GM21786 (cell line): ENCODE measurements around the gene FNDC3A.

ENCODE experiments used
- ATAC-seq: cut with Tn5 transposase; IDR thresholded peaks from one replicate; pipeline ENCODE4 v1.9.1; 2021; ENCODE audit not compliant: unreplicated experiment

The FNDC3A gene

GRCh38 chr13:49213997-49214916 lies 238.5 kb downstream of the FNDC3A start:
- no peak for ATAC-seq

DNA sequence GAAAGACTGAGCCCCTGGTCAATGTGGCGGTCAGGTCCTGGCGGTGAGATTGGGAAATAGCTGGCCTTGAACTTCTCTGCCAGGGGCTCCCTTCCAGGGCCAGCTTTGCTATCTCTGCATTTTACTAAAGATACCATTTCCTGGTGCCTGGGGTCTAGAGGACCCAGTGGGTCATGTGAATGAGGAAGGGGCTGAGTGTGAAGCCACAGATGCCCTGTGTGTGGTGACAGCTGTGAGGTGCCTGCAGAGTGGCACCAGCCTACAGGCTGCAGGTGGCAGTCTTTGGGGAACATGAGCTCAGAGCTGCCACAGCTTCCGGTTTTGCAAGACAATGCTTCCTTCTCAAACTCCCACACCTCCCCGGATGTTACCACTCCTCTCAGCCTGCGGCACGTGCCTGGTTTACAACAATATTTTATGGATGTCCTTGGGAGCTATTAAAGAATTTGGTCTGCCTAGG lies 239.2 kb downstream of the FNDC3A start:
- ATAC-seq, result peak; percentile 74

- ATAC-seq, result no peak
Observed at GRCh38 chr13:49216334-49216733, 240.6 kb downstream of the FNDC3A start.

GRCh38 chr13:49217962-49218492 lies 242.3 kb downstream of the FNDC3A start:
- no peak for ATAC-seq

GRCh38 chr13:49218493-49219051 lies 242.9 kb downstream of the FNDC3A start:
- ATAC-seq, result no peak

- ATAC-seq, result no peak
Observed at GRCh38 chr13:49219647-49220035, 243.9 kb downstream of the FNDC3A start.

GRCh38 chr13:49220036-49220855 lies 244.5 kb downstream of the FNDC3A start, which contains the start of gene MLNR:
Gene MLNR, plus strand, starts transcription at chr13:49220338. Its CDS starts 0 bp downstream, at chr13:49220338.
- no peak for ATAC-seq

DNA sequence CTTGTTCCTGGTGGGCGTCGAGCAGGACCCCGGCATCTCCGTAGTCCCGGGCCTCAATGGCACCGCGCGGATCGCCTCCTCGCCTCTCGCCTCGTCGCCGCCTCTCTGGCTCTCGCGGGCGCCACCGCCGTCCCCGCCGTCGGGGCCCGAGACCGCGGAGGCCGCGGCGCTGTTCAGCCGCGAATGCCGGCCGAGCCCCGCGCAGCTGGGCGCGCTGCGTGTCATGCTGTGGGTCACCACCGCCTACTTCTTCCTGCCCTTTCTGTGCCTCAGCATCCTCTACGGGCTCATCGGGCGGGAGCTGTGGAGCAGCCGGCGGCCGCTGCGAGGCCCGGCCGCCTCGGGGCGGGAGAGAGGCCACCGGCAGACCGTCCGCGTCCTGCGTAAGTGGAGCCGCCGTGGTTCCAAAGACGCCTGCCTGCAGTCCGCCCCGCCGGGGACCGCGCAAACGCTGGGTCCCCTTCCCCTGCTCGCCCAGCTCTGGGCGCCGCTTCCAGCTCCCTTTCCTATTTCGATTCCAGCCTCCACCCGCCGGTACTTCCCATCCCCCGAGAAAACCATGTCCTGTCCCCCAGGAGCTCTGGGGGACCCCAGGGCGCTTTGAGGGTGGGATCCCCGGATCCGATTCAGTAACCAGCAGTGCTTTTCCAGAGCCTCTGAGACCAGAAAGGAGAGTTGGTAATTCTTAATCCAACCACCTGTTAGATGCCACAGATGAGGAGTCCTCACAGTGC lies 245.3 kb downstream of the FNDC3A start:
- no peak for ATAC-seq

DNA sequence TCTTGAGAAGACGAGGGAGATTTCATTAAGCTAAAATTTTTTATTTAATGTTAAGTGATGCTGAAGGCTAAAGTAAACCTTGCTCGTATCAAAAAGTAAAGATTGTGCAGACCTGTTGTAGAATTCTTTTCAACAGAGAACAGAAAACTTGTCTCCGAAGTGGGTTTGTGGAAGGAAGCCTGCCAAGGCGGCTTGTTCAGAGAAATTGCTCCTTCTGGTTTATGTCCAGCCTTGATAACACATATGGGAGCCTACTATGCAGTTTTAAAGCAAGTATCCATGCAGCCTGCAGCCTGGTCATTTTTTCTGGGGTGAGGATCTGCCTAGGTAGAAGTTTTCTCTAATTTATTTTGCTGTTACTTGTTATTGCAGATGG lies 245.9 kb downstream of the FNDC3A start:
- no peak for ATAC-seq

GRCh38 chr13:49225223-49226042 lies 249.7 kb downstream of the FNDC3A start:
- no peak for ATAC-seq

- no peak for ATAC-seq
Observed at GRCh38 chr13:49226613-49227012, 250.9 kb downstream of the FNDC3A start.

GRCh38 chr13:49234741-49235140 lies 259.0 kb downstream of the FNDC3A start:
- no peak for ATAC-seq

- no peak for ATAC-seq
Observed at GRCh38 chr13:49235856-49236431, 260.2 kb downstream of the FNDC3A start.

DNA sequence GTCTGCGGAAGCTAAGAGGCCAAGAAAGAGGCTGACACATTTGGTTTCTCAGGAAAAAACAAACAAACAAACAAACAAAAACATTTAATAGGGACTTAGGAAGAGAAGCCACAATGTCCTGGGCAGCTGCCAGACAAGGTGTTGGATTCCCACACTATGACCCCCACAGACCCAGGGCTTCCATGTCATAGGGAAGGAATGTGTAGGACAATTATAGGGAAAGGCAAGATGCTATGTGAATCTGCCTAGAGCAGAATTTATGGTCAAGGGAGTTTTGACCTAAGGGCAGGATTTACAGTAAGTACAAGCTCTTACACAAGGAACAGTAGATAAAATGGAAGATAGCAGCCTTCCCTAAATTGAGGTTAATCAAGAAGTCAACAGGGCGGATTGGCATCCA lies 262.9 kb downstream of the FNDC3A start:
- ATAC-seq, result no peak

DNA sequence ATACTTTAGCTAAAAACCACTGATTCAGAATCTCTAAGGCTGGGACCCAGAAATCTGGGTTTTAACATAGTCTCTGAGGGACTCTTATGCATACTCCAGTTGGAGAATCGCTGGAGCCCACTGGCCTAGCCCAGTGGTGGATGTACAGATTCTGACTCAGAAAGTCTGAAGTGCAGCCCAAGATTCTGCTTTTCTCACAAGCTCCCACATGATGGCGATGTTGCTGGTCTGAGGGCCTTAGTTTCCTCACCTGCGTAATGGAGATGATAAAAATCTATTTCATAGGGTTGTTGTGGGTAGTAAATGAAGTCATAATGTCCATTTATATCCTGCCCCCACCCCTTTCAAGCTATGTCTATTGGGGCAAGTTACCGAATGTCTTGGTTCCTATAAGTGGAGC lies 264.3 kb downstream of the FNDC3A start:
- peak; percentile 61 for ATAC-seq

- no peak for ATAC-seq
Observed at GRCh38 chr13:49241296-49241695, 265.6 kb downstream of the FNDC3A start.

GRCh38 chr13:49245101-49245500 lies 269.4 kb downstream of the FNDC3A start:
- no peak for ATAC-seq

DNA sequence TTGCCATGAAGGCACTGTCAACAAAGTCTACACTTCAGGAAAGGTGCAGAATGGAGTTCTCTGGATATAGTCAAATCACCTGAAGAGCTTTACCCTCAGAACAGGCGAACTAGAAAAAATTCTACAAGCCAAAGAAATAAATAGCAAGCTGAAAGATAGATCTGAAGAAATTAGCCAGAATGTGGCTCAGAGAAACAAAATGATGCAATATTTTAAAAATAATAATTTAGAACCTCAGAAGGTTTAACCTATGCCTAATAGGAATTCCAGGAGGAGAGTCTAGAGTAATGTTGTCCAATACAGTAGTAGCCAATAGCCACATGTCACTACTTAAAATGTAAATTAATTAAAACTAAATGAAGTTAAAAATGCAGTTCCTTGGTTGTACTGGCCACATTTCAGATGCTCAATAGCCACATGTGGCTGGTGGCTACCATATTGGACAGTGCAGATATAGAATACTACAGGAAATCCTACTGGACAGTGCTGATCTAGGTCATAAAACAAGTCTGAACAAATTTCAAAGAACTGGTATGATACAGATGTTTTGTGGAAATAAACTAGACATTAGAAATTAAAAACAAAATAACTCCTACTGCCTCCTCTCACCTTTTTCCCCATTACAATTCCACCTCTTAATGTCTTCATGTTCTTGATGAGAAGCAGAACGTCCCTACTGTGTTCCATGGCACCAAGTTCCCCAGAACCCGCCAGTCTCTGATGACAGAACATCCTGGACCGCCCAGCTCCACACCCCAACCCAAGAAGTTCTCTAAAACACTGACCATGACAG lies 271.3 kb downstream of the FNDC3A start:
- ATAC-seq, result peak; percentile 28
